ENCODE measurements around the gene TMEM165. TPM values are rescaled to one million over a fixed set of nuclear protein-coding genes. Genes with fewer than 3 reads are reported as not detected.

Gene TMEM165
- total RNA-seq, 2 experiments from 2014 or later, result 59.7 to 60.8 TPM

DNA sequence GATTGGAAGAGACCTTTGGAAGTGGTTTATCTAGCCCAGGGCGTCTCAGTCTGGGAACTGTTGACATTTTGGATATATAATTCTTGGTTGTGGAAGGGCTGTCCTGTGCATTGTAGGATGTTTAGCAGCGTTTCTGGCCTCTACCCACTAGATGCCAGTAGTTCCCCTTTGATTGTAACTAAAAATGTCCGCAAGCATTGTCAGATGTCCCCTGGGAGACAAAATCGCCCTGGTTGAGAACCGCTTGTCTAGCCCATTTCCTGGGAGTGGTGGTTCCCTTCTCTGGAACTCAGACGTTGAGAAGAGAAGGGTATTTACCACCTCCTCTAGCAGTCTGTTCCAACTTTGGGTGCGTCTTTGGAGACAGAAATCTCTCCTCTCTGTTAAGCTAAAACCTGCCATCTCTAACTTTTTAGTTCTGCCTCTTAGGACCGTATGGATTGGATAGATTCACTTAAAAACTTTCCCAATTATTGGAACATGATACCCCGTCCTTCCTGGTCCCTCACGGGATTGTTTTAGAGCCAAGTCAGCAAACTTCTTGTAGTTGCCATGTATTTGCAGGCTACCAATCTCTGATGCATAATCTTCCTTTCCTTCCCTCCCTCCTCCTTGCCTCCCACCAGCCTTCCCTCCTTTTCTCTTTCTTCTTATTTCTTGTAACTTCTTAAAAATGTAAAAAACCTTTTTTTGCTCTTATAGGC lies 13.9 kb downstream of the TMEM165 start:
- Mint-ChIP-seq H3K36me3 (peaks cover 18% of the 10 kb centered on the region), H3K4me1 (peaks cover 19% of the 10 kb centered on the region), H3K27me3 (no peaks in the 10 kb centered on the region), H3K27ac (no peak overlapping the region), H3K9me3 (no peaks in the 10 kb centered on the region), H3K4me3 (no peak overlapping the region)
- no peak for DNase-seq

- H3K27ac Mint-ChIP-seq, result peak overlapping the region; percentile 40
- no peak for DNase-seq
- no peaks in the 10 kb centered on the region for H3K27me3 Mint-ChIP-seq
- peaks cover 13% of the 10 kb centered on the region for H3K36me3 Mint-ChIP-seq
- H3K4me1 Mint-ChIP-seq, result peaks cover 18% of the 10 kb centered on the region
- no peaks in the 10 kb centered on the region for H3K9me3 Mint-ChIP-seq
- H3K4me3 Mint-ChIP-seq, result no peak overlapping the region
These were observed 14.7 kb downstream of the TMEM165 start for GRCh38 chr4:55410431-55410830.

GRCh38 chr4:55411621-55412020 lies 15.9 kb downstream of the TMEM165 start:
- no peak overlapping the region for H3K4me3 Mint-ChIP-seq
- H3K4me1 Mint-ChIP-seq, result peaks cover 11% of the 10 kb centered on the region
- no peaks in the 10 kb centered on the region for H3K9me3 Mint-ChIP-seq
- no peak overlapping the region for H3K27ac Mint-ChIP-seq
- DNase-seq, result no peak
- peaks cover 4% of the 10 kb centered on the region for H3K36me3 Mint-ChIP-seq
- H3K27me3 Mint-ChIP-seq, result no peaks in the 10 kb centered on the region

- H3K27me3 Mint-ChIP-seq, result no peaks in the 10 kb centered on the region
- H3K4me1 Mint-ChIP-seq, result no peaks in the 10 kb centered on the region
- no peak overlapping the region for H3K4me3 Mint-ChIP-seq
- H3K27ac Mint-ChIP-seq, result no peak overlapping the region
- H3K36me3 Mint-ChIP-seq, result peaks cover 15% of the 10 kb centered on the region
- H3K9me3 Mint-ChIP-seq, result no peaks in the 10 kb centered on the region
- DNase-seq, result no peak
These were observed 20.4 kb downstream of the TMEM165 start for GRCh38 chr4:55416176-55416575.

DNA sequence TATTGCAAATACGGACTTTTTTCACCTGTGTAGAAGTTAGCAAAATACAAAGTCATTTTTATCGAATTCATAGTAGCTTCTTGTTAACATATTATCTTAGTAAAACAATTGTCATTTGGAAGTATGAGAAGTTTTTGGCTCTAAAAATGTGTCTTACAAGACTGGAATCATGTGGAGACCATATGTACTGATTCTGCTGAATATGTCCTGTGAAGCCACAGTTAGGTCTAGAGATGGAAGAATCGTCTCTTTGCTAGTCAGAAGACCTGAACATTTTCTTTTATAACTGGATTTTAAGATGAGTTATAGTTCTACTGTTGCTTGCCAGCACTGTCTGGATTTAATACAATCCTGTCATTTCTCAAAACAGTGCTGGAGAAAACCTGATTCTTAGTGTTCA lies 29.0 kb downstream of the TMEM165 start:
- H3K9me3 Mint-ChIP-seq, result no peaks in the 10 kb centered on the region
- no peaks in the 10 kb centered on the region for H3K4me1 Mint-ChIP-seq
- no peak overlapping the region for H3K27ac Mint-ChIP-seq
- DNase-seq, result no peak
- peaks cover 27% of the 10 kb centered on the region for H3K36me3 Mint-ChIP-seq
- H3K4me3 Mint-ChIP-seq, result no peak overlapping the region
- no peaks in the 10 kb centered on the region for H3K27me3 Mint-ChIP-seq

DNA sequence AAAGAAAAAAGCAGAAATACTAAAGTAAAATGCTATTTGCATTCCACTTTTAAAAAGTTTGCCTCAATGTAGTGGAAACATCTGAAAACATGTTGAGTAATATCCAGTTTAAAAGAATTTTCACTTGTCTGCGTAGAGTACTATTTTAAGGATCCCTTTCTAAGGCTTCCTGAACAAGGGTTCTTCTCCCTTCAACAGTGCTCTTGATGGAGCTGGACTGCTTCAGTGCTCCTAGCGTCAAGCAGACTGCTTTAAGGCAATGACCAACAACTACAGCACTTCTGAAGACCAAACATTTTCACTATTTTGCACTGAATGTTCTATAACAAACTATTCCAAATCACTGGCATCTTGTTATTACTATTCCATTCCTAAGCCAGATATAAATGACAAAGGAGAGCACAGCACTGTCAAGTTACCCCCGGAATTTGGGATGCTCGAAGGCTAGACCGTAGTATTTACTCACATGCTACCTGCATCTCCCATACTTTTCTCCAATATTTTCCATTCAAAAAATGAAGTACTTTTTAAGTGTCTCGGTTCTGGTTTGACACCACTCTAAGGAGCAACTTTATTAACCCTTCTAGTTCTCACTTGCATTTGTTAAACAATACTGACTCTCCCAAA lies 36.1 kb downstream of the TMEM165 start:
- Mint-ChIP-seq H3K27ac (no peak overlapping the region), H3K4me3 (no peak overlapping the region), H3K36me3 (peaks cover 10% of the 10 kb centered on the region), H3K27me3 (no peaks in the 10 kb centered on the region), H3K4me1 (peaks cover 19% of the 10 kb centered on the region), H3K9me3 (no peaks in the 10 kb centered on the region)
- DNase-seq, result no peak

- Mint-ChIP-seq H3K27ac (peak overlapping the region; percentile 57), H3K27me3 (no peaks in the 10 kb centered on the region), H3K4me3 (no peak overlapping the region), H3K9me3 (no peaks in the 10 kb centered on the region), H3K4me1 (peaks cover 19% of the 10 kb centered on the region), H3K36me3 (peaks cover 10% of the 10 kb centered on the region)
- peak; percentile 21 for DNase-seq
These were observed 39.5 kb downstream of the TMEM165 start for GRCh38 chr4:55435141-55435841.

DNA sequence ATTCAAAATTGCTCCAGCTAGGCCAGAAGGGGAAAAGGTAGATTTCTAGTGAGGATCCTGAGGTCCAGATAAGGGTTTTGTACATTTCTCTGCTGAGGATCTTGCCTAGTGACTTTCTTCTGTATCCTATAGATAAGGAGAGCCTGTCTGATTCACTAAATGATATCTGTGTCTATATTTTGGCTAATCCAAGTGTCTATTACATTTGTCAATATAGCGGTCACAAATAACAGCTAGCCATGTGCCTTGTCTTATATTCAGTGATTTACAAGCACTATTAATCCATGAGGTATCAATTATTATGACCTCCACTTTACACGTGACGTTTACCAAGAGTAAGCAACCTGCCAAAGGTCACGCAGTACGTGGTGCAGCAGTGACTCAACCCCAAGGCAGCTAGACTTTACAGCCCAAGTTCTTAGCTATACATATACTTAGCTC lies 41.6 kb downstream of the TMEM165 start:
- Mint-ChIP-seq H3K27me3 (no peaks in the 10 kb centered on the region), H3K27ac (no peak overlapping the region), H3K9me3 (no peaks in the 10 kb centered on the region), H3K4me3 (no peak overlapping the region), H3K36me3 (peaks cover 13% of the 10 kb centered on the region), H3K4me1 (peaks cover 17% of the 10 kb centered on the region)
- no peak for DNase-seq

- Mint-ChIP-seq H3K27ac (no peak overlapping the region), H3K9me3 (no peaks in the 10 kb centered on the region), H3K4me1 (peaks cover 21% of the 10 kb centered on the region), H3K4me3 (no peak overlapping the region), H3K27me3 (no peaks in the 10 kb centered on the region), H3K36me3 (peaks cover 15% of the 10 kb centered on the region)
- DNase-seq, result no peak
These were observed 42.1 kb downstream of the TMEM165 start for GRCh38 chr4:55437823-55438222.

- Mint-ChIP-seq H3K36me3 (peaks cover 15% of the 10 kb centered on the region), H3K27me3 (no peaks in the 10 kb centered on the region), H3K4me1 (peaks cover 21% of the 10 kb centered on the region), H3K27ac (no peak overlapping the region), H3K9me3 (no peaks in the 10 kb centered on the region), H3K4me3 (no peak overlapping the region)
- no peak for DNase-seq
These were observed 42.6 kb downstream of the TMEM165 start for GRCh38 chr4:55438314-55438713.

DNA sequence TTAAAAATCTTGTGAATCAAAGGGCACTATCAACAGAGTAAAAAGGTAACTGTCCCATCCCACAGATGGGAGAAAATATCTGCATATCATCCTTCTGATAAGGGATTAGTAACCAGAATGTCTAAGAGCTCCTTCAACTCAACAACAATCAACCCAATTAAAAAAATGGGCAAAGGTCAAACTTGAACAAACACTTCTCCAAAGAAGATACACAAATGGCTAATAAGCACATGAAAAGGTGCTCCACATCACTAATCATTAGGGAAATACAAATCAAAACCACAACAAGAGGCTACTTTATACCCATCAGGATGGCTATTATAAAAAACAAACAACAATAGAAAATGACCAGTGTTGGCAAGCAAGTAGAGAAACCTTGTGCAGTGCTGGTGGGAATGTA lies 43.3 kb downstream of the TMEM165 start:
- H3K36me3 Mint-ChIP-seq, result peaks cover 15% of the 10 kb centered on the region
- H3K27me3 Mint-ChIP-seq, result no peaks in the 10 kb centered on the region
- DNase-seq, result no peak
- H3K4me1 Mint-ChIP-seq, result peaks cover 21% of the 10 kb centered on the region
- no peak overlapping the region for H3K27ac Mint-ChIP-seq
- no peak overlapping the region for H3K4me3 Mint-ChIP-seq
- no peaks in the 10 kb centered on the region for H3K9me3 Mint-ChIP-seq

DNA sequence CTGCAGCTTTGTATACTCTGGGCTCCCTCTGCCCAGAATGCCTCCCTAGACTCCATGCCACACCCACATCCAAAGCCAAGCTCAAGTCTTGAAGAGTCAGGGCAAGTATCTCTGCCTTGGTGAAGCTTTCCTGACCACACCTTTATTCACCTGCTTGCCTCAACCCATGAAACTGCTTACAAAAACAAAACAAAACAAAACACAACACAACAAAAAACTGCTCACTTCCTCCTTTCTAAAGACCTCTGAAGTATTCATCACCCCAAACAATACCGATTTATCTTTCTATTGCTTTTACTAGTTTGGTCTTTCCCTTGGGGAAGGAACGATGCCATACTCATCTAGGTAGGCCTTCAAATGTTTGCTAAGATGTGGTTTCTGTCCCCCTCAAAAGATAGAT lies 45.0 kb downstream of the TMEM165 start:
- DNase-seq, result no peak
- no peak overlapping the region for H3K4me3 Mint-ChIP-seq
- peaks cover 12% of the 10 kb centered on the region for H3K36me3 Mint-ChIP-seq
- H3K4me1 Mint-ChIP-seq, result peaks cover 7% of the 10 kb centered on the region
- H3K27ac Mint-ChIP-seq, result no peak overlapping the region
- no peaks in the 10 kb centered on the region for H3K27me3 Mint-ChIP-seq
- H3K9me3 Mint-ChIP-seq, result no peaks in the 10 kb centered on the region

DNA sequence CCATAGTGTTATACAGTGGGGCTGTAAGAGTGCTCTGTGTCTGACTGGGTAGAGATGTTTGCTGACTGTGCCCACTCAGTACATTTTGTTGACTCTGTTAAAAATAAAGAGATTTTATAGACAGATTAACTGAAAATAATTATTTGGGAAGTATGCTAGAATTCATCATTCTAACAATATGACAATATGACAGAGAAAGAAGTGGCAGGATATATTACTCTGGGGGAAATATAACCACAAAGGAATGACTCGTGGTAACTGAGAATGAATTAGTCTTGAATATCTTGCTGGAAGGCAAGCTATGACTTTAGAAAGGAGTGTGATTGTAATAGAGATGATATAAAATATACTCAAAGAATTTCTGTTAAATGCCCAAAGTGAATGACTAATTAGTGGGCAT lies 46.8 kb downstream of the TMEM165 start:
- DNase-seq, result no peak
- H3K27me3 Mint-ChIP-seq, result no peaks in the 10 kb centered on the region
- no peaks in the 10 kb centered on the region for H3K9me3 Mint-ChIP-seq
- peaks cover 5% of the 10 kb centered on the region for H3K4me1 Mint-ChIP-seq
- H3K4me3 Mint-ChIP-seq, result no peak overlapping the region
- H3K36me3 Mint-ChIP-seq, result peaks cover 12% of the 10 kb centered on the region
- H3K27ac Mint-ChIP-seq, result no peak overlapping the region

DNA sequence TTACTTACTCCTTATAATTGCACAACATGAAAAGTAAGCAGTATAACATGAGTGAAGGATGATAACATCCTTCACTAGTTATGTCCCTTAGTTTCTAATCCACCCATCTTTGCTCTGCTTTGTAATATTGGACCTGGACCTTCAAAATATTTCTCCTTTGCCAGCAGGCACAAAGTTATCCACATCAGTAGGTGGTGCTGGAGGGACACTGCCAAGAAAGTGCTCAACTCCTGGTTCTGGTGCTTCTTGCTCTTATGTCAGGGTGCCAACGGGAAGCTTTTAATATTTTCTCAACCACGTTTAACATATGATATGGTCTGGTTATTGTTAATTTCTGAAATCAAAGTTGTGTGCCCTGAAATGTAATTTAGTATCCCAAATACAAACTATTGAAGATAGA lies 49.1 kb downstream of the TMEM165 start:
- H3K9me3 Mint-ChIP-seq, result no peaks in the 10 kb centered on the region
- peaks cover 12% of the 10 kb centered on the region for H3K4me1 Mint-ChIP-seq
- no peak for DNase-seq
- H3K27ac Mint-ChIP-seq, result no peak overlapping the region
- peaks cover 12% of the 10 kb centered on the region for H3K36me3 Mint-ChIP-seq
- no peak overlapping the region for H3K4me3 Mint-ChIP-seq
- H3K27me3 Mint-ChIP-seq, result no peaks in the 10 kb centered on the region

DNA sequence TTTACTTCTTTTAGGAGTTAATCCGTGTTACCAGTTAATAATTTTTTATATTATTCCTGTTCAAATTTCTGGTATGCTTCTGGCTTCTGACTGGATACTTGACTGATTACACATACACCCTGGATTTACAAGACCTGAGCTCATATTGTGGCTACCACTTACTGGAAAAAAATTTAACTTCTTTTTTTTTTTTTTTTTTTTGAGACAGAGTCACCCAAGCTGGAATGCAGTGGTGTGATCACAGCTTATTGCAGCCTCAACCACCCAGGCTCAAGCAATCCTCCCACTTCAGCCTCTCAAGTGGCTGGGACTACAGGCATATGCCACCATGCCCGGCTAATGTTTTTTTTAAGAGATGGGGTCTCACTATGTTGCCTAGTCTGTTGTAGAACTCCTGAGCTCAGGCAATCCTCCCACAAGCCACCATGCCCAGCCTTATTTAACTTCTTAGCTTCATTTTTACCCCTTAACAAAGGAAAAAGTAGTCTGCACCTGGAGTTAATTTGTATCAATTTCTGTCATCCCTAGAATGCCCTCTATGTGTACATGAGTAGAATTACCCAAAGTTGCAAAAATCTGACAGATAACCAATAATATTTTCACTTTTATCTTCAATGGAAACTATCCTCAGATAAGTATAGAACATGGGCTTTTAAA lies 50.3 kb downstream of the TMEM165 start:
- no peak for DNase-seq
- Mint-ChIP-seq H3K4me3 (no peak overlapping the region), H3K36me3 (peaks cover 8% of the 10 kb centered on the region), H3K4me1 (peaks cover 12% of the 10 kb centered on the region), H3K9me3 (no peaks in the 10 kb centered on the region), H3K27me3 (no peaks in the 10 kb centered on the region), H3K27ac (no peak overlapping the region)

Measured in activated naive CD8-positive, alpha-beta T cell treated with anti-CD3 and anti-CD28 coated beads for 36 hours (primary cell).